Mucosa of stomach (tissue), 1 donor: ENCODE measurements around the gene ETV5.
"Not testable (repeated sequence)": the region's sequence is repeated elsewhere in the genome, so short reads cannot be mapped to it uniquely, and the experiment has no call there.

Experiments used
- H3K27me3 ChIP-seq: one replicate; pipeline ENCODE4 v1.7.0; 2013; ENCODE audit warnings: mild to moderate bottlenecking, low read length; ENCODE audit not compliant: control insufficient read depth, insufficient read depth
- H3K36me3 ChIP-seq: one replicate; pipeline ENCODE4 v1.7.0; 2013; ENCODE audit warnings: low read length; ENCODE audit not compliant: control insufficient read depth, insufficient read depth
- H3K4me1 ChIP-seq: one replicate; pipeline ENCODE4 v1.7.0; 2013; ENCODE audit warnings: mild to moderate bottlenecking, low read length; ENCODE audit not compliant: control insufficient read depth, insufficient read depth
- H3K4me3 ChIP-seq: one replicate; pipeline ENCODE4 v1.7.0; 2013; ENCODE audit warnings: low read length
- H3K9ac ChIP-seq: one replicate; pipeline ENCODE4 v1.7.0; 2013; ENCODE audit warnings: mild to moderate bottlenecking, low read length, moderate library complexity
- H3K9me3 ChIP-seq: one replicate; pipeline ENCODE4 v1.7.0; 2013; ENCODE audit warnings: mild to moderate bottlenecking, low read length, moderate library complexity; ENCODE audit not compliant: control insufficient read depth
- donor health status: Pancreatic carcinoma.

ETV5 gene

DNA sequence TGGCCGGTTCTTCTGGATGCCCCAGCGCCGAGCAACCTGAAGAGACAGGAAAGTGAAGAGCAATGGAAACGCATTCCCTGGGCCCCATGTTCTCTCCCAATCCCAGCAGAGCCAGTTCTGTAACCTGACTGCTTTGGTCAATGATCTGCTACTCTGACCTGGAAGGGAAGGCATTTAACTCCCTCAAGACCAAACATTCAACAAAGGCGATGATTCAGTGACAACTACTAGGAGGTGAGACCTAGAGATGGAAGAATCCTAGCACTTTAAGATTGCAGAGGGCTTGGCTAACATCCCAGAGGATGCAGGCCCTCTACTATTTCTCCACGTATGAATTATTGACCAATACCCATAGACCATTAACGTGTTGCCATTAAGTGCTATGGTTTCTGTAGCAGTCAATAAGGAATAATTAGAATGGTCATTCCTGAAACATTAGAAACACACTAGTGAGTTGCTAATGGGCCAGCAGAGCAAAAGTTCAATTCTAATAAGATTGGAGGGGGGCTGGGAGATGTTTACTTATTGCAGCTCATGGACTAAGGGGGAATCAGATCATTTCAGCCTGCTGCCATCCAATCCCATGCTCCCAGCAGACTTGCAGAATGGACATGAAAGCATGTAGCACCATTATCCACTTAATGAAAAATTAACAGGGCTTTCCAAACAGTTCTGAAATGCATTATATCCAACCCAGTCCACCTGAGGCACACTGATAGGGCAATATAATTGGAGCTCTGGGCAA lies 56.6 kb downstream of the ETV5 start:
- H3K9me3 ChIP-seq = no peaks in the 10 kb centered on the region
- H3K27me3 ChIP-seq = no peaks in the 10 kb centered on the region
- H3K4me1 ChIP-seq = no peaks in the 10 kb centered on the region
- H3K4me3 ChIP-seq = no peak overlapping the region
- H3K36me3 ChIP-seq = no peaks in the 10 kb centered on the region
- no peak overlapping the region for H3K9ac ChIP-seq

DNA sequence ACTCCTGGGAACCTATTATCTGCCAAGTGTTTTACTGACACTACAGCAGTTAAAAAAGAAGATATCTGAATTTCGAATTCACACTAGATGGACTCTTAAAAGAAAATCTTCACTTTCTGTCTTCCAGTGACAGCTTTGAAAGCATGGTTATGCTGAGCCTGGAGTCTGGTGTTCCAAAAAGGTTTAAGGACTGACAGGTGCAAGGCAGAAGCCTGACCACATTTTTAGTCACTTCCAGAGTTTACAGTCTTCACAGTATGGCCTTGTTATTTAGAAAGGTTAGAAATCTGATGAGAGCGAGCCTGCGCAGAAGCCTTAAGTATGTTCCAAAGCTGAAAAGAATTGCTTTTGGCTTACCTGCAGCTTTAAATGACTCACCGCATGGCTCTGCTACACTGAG lies 59.9 kb downstream of the ETV5 start:
- H3K9me3 ChIP-seq = no peaks in the 10 kb centered on the region
- H3K4me1 ChIP-seq = peaks cover 6% of the 10 kb centered on the region
- no peak overlapping the region for H3K9ac ChIP-seq
- no peaks in the 10 kb centered on the region for H3K36me3 ChIP-seq
- H3K27me3 ChIP-seq = no peaks in the 10 kb centered on the region
- no peak overlapping the region for H3K4me3 ChIP-seq

DNA sequence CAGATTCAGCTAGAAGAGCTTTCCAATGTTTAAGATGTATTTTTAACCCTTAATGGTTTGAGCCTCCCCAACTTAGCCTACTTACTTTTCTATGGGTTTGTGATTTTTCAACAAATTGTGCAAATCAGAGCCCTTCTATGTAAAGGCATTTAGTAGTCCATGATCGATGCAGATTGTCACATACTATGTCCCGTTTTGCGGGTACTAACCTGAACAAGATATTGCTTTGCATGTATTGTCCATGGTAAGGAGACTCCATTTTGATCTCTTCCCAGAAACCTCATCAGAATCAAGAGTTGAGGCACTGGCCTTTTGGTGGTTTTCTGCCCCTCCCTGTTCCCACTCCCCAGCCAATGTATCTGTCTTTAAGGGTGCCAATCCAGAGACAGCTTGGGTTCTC lies 60.8 kb downstream of the ETV5 start:
- no peaks in the 10 kb centered on the region for H3K9me3 ChIP-seq
- peaks cover 6% of the 10 kb centered on the region for H3K4me1 ChIP-seq
- H3K27me3 ChIP-seq = no peaks in the 10 kb centered on the region
- H3K4me3 ChIP-seq = no peak overlapping the region
- H3K9ac ChIP-seq = no peak overlapping the region
- no peaks in the 10 kb centered on the region for H3K36me3 ChIP-seq

DNA sequence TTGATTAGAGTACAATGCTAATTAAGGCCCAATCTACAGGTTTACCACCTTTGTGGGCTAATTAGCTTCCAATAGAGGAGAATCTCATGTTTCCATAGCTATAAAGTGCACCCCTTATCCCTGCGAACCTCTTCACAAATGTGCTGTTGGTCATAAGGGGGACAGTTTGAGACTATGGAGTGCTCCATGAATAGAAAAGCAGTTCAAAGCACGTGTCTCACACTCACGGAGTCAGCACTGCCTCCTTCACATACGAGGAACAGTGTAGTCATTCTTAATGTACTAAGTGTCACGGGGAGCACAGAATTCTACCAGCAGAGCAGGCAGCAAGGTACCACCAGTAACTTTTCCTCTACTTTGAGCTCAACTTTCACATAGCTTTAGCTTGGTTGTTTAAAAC lies 62.1 kb downstream of the ETV5 start:
- Histone ChIP-seq H3K9ac (no peak overlapping the region), H3K27me3 (no peaks in the 10 kb centered on the region), H3K9me3 (no peaks in the 10 kb centered on the region), H3K4me1 (peaks cover 6% of the 10 kb centered on the region), H3K36me3 (no peaks in the 10 kb centered on the region), H3K4me3 (no peak overlapping the region)

DNA sequence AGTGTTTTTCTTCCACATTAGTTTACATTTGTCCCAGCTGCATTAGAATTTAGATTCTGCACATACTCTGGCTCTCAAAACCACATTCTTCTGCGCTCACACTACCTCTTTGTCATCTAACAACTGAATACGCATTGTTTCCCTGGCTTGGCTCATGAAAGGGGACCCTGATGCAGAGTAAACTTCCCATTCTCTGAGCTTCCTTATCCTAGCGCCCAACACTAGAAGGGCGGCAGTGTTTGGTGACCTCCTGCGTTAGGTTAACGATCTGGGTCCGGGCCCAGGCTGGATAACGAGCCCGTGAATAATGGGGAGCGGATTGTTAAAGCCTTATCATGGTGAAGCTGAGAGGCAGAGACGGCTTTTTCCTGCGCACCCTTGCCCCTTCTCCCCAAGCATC lies 63.9 kb downstream of the ETV5 start:
- H3K27me3 ChIP-seq = no peaks in the 10 kb centered on the region
- H3K36me3 ChIP-seq = no peaks in the 10 kb centered on the region
- H3K4me3 ChIP-seq = no peak overlapping the region
- no peak overlapping the region for H3K9ac ChIP-seq
- H3K9me3 ChIP-seq = no peaks in the 10 kb centered on the region
- H3K4me1 ChIP-seq = peaks cover 6% of the 10 kb centered on the region

DNA sequence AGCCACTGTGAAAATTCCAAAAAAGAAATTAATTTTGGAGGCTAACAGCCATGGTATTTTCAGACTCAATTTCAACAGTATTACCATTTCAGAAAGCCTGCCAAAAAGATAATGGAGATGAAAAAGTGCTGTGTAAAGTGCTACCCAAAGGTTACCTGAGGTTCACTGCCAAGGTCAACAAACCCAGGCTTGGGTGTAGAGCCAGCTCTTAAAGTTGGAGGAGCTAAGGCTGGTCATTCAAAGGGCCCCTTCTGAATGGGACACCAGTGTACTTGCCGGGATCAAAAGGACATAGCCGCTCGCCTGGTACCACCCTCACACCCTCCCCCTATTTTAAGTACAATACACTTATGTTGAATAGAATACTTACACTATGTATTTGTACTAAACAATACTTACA lies 64.5 kb downstream of the ETV5 start:
- peaks cover 6% of the 10 kb centered on the region for H3K4me1 ChIP-seq
- no peaks in the 10 kb centered on the region for H3K27me3 ChIP-seq
- H3K4me3 ChIP-seq = no peak overlapping the region
- no peaks in the 10 kb centered on the region for H3K36me3 ChIP-seq
- H3K9ac ChIP-seq = no peak overlapping the region
- H3K9me3 ChIP-seq = no peaks in the 10 kb centered on the region

DNA sequence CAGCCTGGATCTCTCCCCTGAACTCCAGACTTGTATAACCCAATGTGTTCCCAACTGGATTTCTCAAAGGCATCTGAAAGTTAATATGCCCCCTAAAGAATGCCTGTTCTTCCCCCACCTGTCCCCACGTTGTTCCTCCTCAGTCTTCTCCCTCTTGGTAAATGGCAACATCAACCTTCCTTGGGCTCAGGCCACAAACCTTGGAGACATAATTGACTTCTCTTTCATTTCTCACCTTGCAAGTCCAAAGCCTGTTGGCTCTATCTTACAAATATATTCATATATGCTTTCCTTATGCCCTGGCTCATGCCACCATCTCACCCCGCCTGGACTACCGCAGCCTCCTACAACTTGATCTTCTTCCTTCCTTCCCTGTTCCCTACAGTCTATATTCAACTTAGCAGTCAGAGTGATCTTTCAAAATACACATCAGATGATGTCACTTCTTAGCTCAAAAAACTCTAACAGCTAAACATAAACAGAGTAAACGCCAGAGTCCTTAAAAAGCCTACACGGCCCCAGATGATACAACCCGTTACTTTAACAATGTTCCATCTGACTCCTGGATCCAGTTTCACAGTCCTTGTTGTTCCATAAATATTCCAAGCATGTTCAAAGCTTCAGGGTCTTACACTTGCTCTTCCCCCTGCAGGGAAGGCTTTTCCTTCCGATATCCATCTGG lies 66.2 kb downstream of the ETV5 start:
- Histone ChIP-seq H3K4me1 (peaks cover 6% of the 10 kb centered on the region), H3K9ac (no peak overlapping the region), H3K9me3 (no peaks in the 10 kb centered on the region), H3K4me3 (no peak overlapping the region), H3K27me3 (no peaks in the 10 kb centered on the region), H3K36me3 (no peaks in the 10 kb centered on the region)

DNA sequence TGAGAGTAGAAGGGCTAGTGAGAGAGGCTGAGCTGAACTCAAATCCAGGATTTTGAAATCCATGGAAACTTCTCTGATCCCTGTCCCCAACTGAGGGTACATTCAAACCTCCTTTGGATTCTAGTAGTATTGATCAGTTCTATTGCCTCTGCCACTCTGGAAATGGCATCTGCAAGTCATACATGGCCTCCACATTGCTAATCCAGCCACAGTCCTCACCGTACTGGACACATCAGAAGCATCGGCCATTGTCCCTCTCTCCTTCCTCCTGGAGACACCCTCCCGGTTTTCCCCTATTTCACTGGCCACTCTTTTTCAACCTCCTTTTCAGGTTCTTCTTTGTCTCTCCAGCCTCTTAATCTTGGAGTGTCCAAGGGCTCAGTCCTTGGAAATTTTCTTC lies 66.9 kb downstream of the ETV5 start:
- Histone ChIP-seq H3K4me1 (peaks cover 6% of the 10 kb centered on the region), H3K9me3 (no peaks in the 10 kb centered on the region), H3K4me3 (no peak overlapping the region), H3K36me3 (no peaks in the 10 kb centered on the region), H3K27me3 (no peaks in the 10 kb centered on the region), H3K9ac (no peak overlapping the region)

DNA sequence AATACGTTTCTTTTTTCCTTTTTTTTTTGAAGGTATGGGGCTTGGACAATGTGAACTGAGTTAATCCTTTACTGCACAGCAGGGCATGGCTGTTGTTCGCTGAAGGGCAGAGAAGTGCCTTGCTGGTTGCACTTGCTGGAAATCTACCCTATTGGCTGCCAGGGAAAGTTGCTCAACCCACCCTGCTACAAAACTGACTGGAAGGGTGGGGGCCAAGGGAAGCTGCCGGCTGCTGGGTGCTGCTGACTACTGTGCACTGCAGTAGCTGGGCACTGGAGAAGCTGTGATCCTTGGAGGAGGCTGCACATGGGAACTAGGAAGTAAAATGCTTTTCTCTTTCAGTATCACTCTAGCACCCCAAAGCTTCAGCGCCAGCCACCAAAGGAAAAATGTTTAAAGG lies 70.5 kb downstream of the ETV5 start:
- H3K9ac ChIP-seq = no peak overlapping the region
- no peaks in the 10 kb centered on the region for H3K36me3 ChIP-seq
- no peaks in the 10 kb centered on the region for H3K9me3 ChIP-seq
- no peaks in the 10 kb centered on the region for H3K27me3 ChIP-seq
- H3K4me3 ChIP-seq = no peak overlapping the region
- H3K4me1 ChIP-seq = no peaks in the 10 kb centered on the region

DNA sequence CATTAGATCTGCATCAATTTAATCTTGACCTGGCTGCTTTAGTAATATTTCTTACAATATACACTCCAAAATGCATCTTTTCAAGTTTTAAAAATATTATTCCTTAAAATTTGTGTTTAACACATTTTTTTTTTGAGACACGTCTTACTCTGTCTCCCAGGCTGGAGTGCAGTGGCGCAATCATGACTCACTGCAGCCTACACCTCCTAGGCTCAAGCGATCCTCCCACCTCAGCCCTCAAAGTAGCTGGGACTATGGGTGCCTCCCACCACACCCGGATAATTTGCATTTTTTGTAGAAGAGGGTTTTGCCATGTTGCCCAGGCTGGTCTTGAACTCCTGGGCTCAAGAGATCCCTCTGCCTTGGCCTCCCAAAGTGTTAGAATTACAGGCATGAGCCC lies 73.6 kb downstream of the ETV5 start:
- Histone ChIP-seq H3K9ac (no peak overlapping the region), H3K27me3 (no peaks in the 10 kb centered on the region), H3K36me3 (no peaks in the 10 kb centered on the region), H3K4me1 (no peaks in the 10 kb centered on the region), H3K9me3 (no peaks in the 10 kb centered on the region), H3K4me3 (no peak overlapping the region)

DNA sequence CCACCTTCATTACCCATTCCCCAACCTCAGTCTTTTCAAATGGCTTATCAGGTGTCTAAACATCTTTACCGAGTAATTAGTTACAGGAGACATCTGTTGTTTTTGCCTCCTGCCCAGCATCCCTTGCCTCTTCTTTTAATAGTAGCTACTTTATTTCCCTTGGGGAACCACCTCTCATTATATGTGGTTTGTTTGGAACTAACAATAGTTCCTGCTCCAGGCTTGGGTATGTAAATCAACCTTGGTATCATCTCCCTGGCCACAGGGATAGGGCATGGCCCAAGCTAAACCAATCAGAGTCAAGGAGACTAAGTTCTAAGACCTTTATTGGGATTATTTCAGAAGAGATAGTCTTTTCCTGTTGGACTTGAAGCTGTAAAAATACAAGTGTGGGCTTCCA lies 76.6 kb downstream of the ETV5 start:
- Histone ChIP-seq H3K27me3 (peaks cover 3% of the 10 kb centered on the region), H3K4me1 (no peaks in the 10 kb centered on the region), H3K9ac (no peak overlapping the region), H3K4me3 (no peak overlapping the region), H3K36me3 (no peaks in the 10 kb centered on the region), H3K9me3 (no peaks in the 10 kb centered on the region)

DNA sequence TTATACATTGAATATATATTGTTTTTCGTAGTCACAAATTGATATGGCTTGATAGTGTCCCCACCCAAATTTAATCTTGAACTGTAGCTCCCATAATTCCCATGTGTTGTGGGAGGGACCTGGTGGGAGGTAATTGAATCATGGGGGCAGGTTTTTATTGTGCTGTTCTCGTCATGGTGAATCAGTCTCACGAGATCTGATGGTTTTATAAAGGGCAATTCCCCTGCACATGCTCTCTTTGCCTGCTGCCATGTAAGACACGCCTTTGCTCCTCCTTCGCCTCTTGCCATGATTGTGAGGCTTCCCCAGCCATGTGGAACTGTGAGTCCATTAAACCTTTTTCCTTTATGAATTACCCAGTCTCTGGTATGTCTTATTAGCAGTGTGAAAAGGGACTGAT lies 82.9 kb downstream of the ETV5 start:
- H3K4me1 ChIP-seq, H3K27me3 ChIP-seq, H3K4me3 ChIP-seq, H3K9ac ChIP-seq, H3K36me3 ChIP-seq, H3K9me3 ChIP-seq: not testable (repeated sequence)
